DMS 273 (cell line): ENCODE data around the gene METTL17.

Experiments used
- DNase-seq: peaks from one replicate; lab custom pipeline; 2025; ENCODE audit not compliant: unreplicated experiment; lab: John Stamatoyannopoulos, UW

METTL17 gene

GRCh38 chr14:21041676-21042433 lies 52.1 kb downstream of the METTL17 start, which contains the start of gene RNASE7:
TSS of gene RNASE7 (plus strand) at chr14:21042362. CDS start at chr14:21042993, 631 bp downstream.
- no peak for DNase-seq

- DNase-seq: peak; percentile 30
Measured at GRCh38 chr14:21042918-21043317, 53.1 kb downstream of the METTL17 start.

- peak; percentile 36 for DNase-seq
Measured at GRCh38 chr14:21043387-21043973, 53.7 kb downstream of the METTL17 start.

- peak; percentile 37 for DNase-seq
Measured at GRCh38 chr14:21043974-21044618, 54.3 kb downstream of the METTL17 start.
